H9 (cell line): ENCODE measurements around the gene SH2B2. TPM values are rescaled to one million over a fixed set of nuclear protein-coding genes. Genes with fewer than 3 reads are reported as not detected.
"Not testable (repeated sequence)": the region's sequence is repeated elsewhere in the genome, so short reads cannot be mapped to it uniquely, and the experiment has no call there.

Experiments used
- DNase-seq: peaks from one replicate; pipeline ENCODE4 v3.0.0-alpha.2; 2017
- H2AFZ ChIP-seq: one replicate; pipeline ENCODE4 v1.6.1; 2013; ENCODE audit warnings: mild to moderate bottlenecking, low read length, control low read depth, moderate library complexity
- H2AK5ac ChIP-seq: 2 replicates; pipeline ENCODE4 v1.6.1; 2013; ENCODE audit warnings: low read length, control low read depth, mixed read lengths; ENCODE audit not compliant: insufficient read length
- H2BK120ac ChIP-seq: one replicate; pipeline ENCODE4 v1.6.1; 2013; ENCODE audit warnings: low read depth, mild to moderate bottlenecking, low read length, control low read depth, inconsistent platforms; ENCODE audit not compliant: poor library complexity, severe bottlenecking
- H2BK12ac ChIP-seq: 2 replicates; pipeline ENCODE4 v1.6.1; 2013; ENCODE audit warnings: low read length, control low read depth, mixed read lengths, low read depth; ENCODE audit not compliant: insufficient read length
- H2BK15ac ChIP-seq: 2 replicates; pipeline ENCODE4 v1.6.1; 2013; ENCODE audit warnings: low read depth, low read length, control low read depth
- H2BK20ac ChIP-seq: one replicate; pipeline ENCODE4 v1.6.1; 2013; ENCODE audit warnings: low read depth, mild to moderate bottlenecking, low read length, control low read depth, inconsistent platforms; ENCODE audit not compliant: poor library complexity, severe bottlenecking
- H2BK5ac ChIP-seq: 2 replicates; pipeline ENCODE4 v1.6.1; 2013; ENCODE audit warnings: low read length, control low read depth, mixed read lengths; ENCODE audit not compliant: insufficient read length
- H3K14ac ChIP-seq: 2 replicates; pipeline ENCODE4 v1.6.1; 2013; ENCODE audit warnings: low read length, control low read depth; ENCODE audit not compliant: insufficient read depth
- H3K18ac ChIP-seq: 2 replicates; pipeline ENCODE4 v1.6.1; 2013; ENCODE audit warnings: low read depth, mild to moderate bottlenecking, mixed read lengths, low read length, control low read depth; ENCODE audit not compliant: insufficient read length
- H3K23ac ChIP-seq: 2 replicates; pipeline ENCODE4 v1.6.1; 2013; ENCODE audit warnings: low read length, control low read depth, mixed read lengths, low read depth; ENCODE audit not compliant: insufficient read length
- H3K23me2 ChIP-seq: 2 replicates; pipeline ENCODE4 v1.6.1; 2013; ENCODE audit warnings: low read depth, mild to moderate bottlenecking, mixed read lengths, low read length, control low read depth; ENCODE audit not compliant: insufficient read length, poor library complexity, severe bottlenecking
- H3K27ac ChIP-seq: 2 replicates; pipeline ENCODE4 v1.5.1; 2013; ENCODE audit warnings: low read length, control low read depth, mixed read lengths, low read depth; ENCODE audit not compliant: insufficient read length
- H3K27me3 ChIP-seq: 2 replicates; pipeline ENCODE4 v1.6.1; 2013; ENCODE audit warnings: low read length, control low read depth, inconsistent platforms; ENCODE audit not compliant: insufficient read depth
- H3K4ac ChIP-seq: 2 replicates; pipeline ENCODE4 v1.6.1; 2013; ENCODE audit warnings: low read depth, mild to moderate bottlenecking, control low read depth, inconsistent platforms, low read length, moderate library complexity
- H3K4me1 ChIP-seq: 2 replicates; pipeline ENCODE4 v1.6.1; 2013; ENCODE audit warnings: low read length, control low read depth, inconsistent platforms; ENCODE audit not compliant: insufficient read depth
- H3K4me2 ChIP-seq: 2 replicates; pipeline ENCODE4 v1.6.1; 2013; ENCODE audit warnings: low read length, control low read depth, mixed read lengths; ENCODE audit not compliant: insufficient read length, insufficient read depth
- H3K56ac ChIP-seq: 2 replicates; pipeline ENCODE4 v1.6.1; 2013; ENCODE audit warnings: low read depth, mild to moderate bottlenecking, mixed read lengths, low read length, control low read depth; ENCODE audit not compliant: insufficient read length
- H3K79me1 ChIP-seq: 2 replicates; pipeline ENCODE4 v1.6.1; 2013; ENCODE audit warnings: low read depth, mild to moderate bottlenecking, moderate library complexity, low read length, control low read depth, inconsistent platforms; ENCODE audit not compliant: insufficient read depth, poor library complexity, severe bottlenecking
- H3K79me2 ChIP-seq: 2 replicates; pipeline ENCODE4 v1.6.1; 2013; ENCODE audit warnings: low read length, control low read depth, inconsistent platforms; ENCODE audit not compliant: insufficient read depth
- H3K9ac ChIP-seq: 2 replicates; pipeline ENCODE4 v1.6.1; 2013; ENCODE audit warnings: low read length, control low read depth, mixed read lengths; ENCODE audit not compliant: insufficient read length; ENCODE audit errors: extremely low read depth
- H3K9me3 ChIP-seq: one replicate; pipeline ENCODE4 v1.6.1; 2013; ENCODE audit warnings: low read depth, low read length, inconsistent platforms; ENCODE audit not compliant: control insufficient read depth
- H3T11ph ChIP-seq: one replicate; pipeline ENCODE4 v1.6.1; 2013; ENCODE audit warnings: mild to moderate bottlenecking, low read length, control low read depth, inconsistent platforms
- H4K20me1 ChIP-seq: one replicate; pipeline ENCODE4 v1.6.1; 2013; ENCODE audit not compliant: control insufficient read depth, insufficient read length, insufficient read depth
- H4K5ac ChIP-seq: 2 replicates; pipeline ENCODE4 v1.6.1; 2013; ENCODE audit warnings: low read depth, mild to moderate bottlenecking, mixed read lengths, low read length, control low read depth; ENCODE audit not compliant: insufficient read length
- H4K8ac ChIP-seq: replicated peaks from 2 replicates; pipeline ENCODE4 v1.6.1; 2013; ENCODE audit warnings: low read length, control low read depth, mixed read lengths, low read depth; ENCODE audit not compliant: insufficient read length
- H4K91ac ChIP-seq: 2 replicates; pipeline ENCODE4 v1.6.1; 2013; ENCODE audit warnings: low read depth, mild to moderate bottlenecking, moderate library complexity, mixed read lengths, low read length, control low read depth; ENCODE audit not compliant: insufficient read length
- H3K27ac Mint-ChIP-seq, 3 experiments: 2 replicates in 2 of 3; 3 replicates in 1 of 3; pipeline ENCODE4 v1.8.0; 2020 to 2021; ENCODE audit warnings: mixed read lengths in 3 of 3, mild to moderate bottlenecking in 1 of 3, moderate library complexity in 1 of 3
- H3K27me3 Mint-ChIP-seq: 2 replicates; pipeline ENCODE4 v1.8.0; 2021; ENCODE audit warnings: low read depth, mild to moderate bottlenecking, moderate library complexity, mixed read lengths
- H3K36me3 Mint-ChIP-seq, 3 experiments: 2 replicates in 2 of 3; 3 replicates in 1 of 3; pipeline ENCODE4 v1.8.0; 2020 to 2021; ENCODE audit warnings: low read depth in 3 of 3, mixed read lengths in 3 of 3; ENCODE audit not compliant: insufficient read depth in 1 of 3
- H3K4me1 Mint-ChIP-seq, 2 experiments: 2 replicates each; pipeline ENCODE4 v1.8.0; 2020; ENCODE audit warnings: mixed read lengths in 2 of 2
- H3K4me3 Mint-ChIP-seq, 2 experiments: 2 replicates in 1 of 2; 3 replicates in 1 of 2; pipeline ENCODE4 v1.8.0; 2020 to 2021; ENCODE audit warnings: mild to moderate bottlenecking in 2 of 2, mixed read lengths in 2 of 2, moderate library complexity in 1 of 2
- H3K9me3 Mint-ChIP-seq, 2 experiments: 2 replicates in 1 of 2; 3 replicates in 1 of 2; pipeline ENCODE4 v1.8.0; 2020; ENCODE audit warnings: mild to moderate bottlenecking in 2 of 2, mixed read lengths in 2 of 2, moderate library complexity in 1 of 2
- CTCF ChIP-seq: fragments of 200-600 bp; sonication (generic); conservative IDR thresholded peaks from 3 replicates; pipeline ENCODE4 v1.8.0; 2021; ENCODE audit warnings: antibody characterized with exemption, mild to moderate bottlenecking
- WGBS: extraction: QIAGEN DNeasy Blood & Tissue Kit; methylation state at CpG from one replicate; pipeline ENCODE4 v1.1.7; 2013; ENCODE audit warnings: missing lambda C conversion rate, low lambda C conversion rate, mixed read lengths; ENCODE audit not compliant: insufficient read length; ENCODE audit errors: extremely low coverage; 5-methylcytosine and 5-hydroxymethylcytosine counted together
- total RNA-seq: library from RNA; stranded (reverse); gene quantifications from 2 replicates; pipeline ENCODE4 v1.2.1, GENCODE V29; 2021

Gene SH2B2
- total RNA-seq, 1 experiment from 2014 or later = 10.4 TPM

GRCh38 chr7:102323914-102324195, 37.2 kb downstream of the SH2B2 start:
- no peak overlapping the region for H2BK5ac ChIP-seq
- no peaks in the 10 kb centered on the region for H3K79me2 ChIP-seq
- H2BK120ac ChIP-seq = no peak overlapping the region
- no peak for TF ChIP-seq CTCF
- peaks cover 27% of the 10 kb centered on the region for H3K27me3 Mint-ChIP-seq
- no peaks in the 10 kb centered on the region for H3K79me1 ChIP-seq
- no peak overlapping the region for H2BK20ac ChIP-seq
- no peak overlapping the region for H3K56ac ChIP-seq
- H3K36me3 Mint-ChIP-seq = peaks cover 0 to 2% (median 0%) of the 10 kb centered on the region in 3 experiments; a peak in 1 of 7 replicates
- no peaks in the 10 kb centered on the region for H3K27me3 ChIP-seq
- H2BK15ac ChIP-seq = no peak overlapping the region
- H2AFZ ChIP-seq = no peak overlapping the region
- H3K23ac ChIP-seq = no peak overlapping the region
- H3K9me3 Mint-ChIP-seq = no peaks in the 10 kb centered on the region
- DNase-seq = no peak
- H4K8ac ChIP-seq = no peak overlapping the region
- no peak overlapping the region for H3K27ac ChIP-seq
- H3K27ac Mint-ChIP-seq = no peak overlapping the region
- no peak overlapping the region for H4K5ac ChIP-seq
- no peaks in the 10 kb centered on the region for H4K20me1 ChIP-seq
- H3K4me1 Mint-ChIP-seq = peaks cover 8 to 18% of the 10 kb centered on the region in 2 experiments
- H2BK12ac ChIP-seq = no peak overlapping the region
- H3T11ph ChIP-seq = no peak overlapping the region
- H3K23me2 ChIP-seq = no peaks in the 10 kb centered on the region
- no peak overlapping the region for H4K91ac ChIP-seq
- no CpG with 5 or more reads among the region's 5 CpGs for WGBS
- H3K14ac ChIP-seq = no peak overlapping the region
- H3K9me3 ChIP-seq = no peaks in the 10 kb centered on the region
- no peak overlapping the region for H3K4me2 ChIP-seq
- H3K4ac ChIP-seq = no peak overlapping the region
- no peak overlapping the region for H2AK5ac ChIP-seq
- no peaks in the 10 kb centered on the region; the same call in 1 of the 2 replicates for H3K4me1 ChIP-seq
- no peak overlapping the region for H3K4me3 Mint-ChIP-seq
- no peak overlapping the region for H3K18ac ChIP-seq
- H3K9ac ChIP-seq = no peak overlapping the region

GRCh38 chr7:102325106-102325505, 38.4 kb downstream of the SH2B2 start:
- not testable (repeated sequence) for H3K36me3 Mint-ChIP-seq, H2BK5ac ChIP-seq, H3K27me3 ChIP-seq, H3K4me3 Mint-ChIP-seq, H3T11ph ChIP-seq, H3K18ac ChIP-seq, H3K27ac Mint-ChIP-seq, H2BK20ac ChIP-seq, H3K79me1 ChIP-seq, H4K20me1 ChIP-seq, H3K79me2 ChIP-seq, DNase-seq, H3K4me1 ChIP-seq, H3K4me2 ChIP-seq, H3K14ac ChIP-seq, H4K5ac ChIP-seq, H4K8ac ChIP-seq, H2BK12ac ChIP-seq, H4K91ac ChIP-seq, H3K9me3 Mint-ChIP-seq, H2BK15ac ChIP-seq, H3K4ac ChIP-seq, H2AK5ac ChIP-seq, H3K27ac ChIP-seq, H2BK120ac ChIP-seq, H3K23me2 ChIP-seq, H2AFZ ChIP-seq, H3K23ac ChIP-seq, H3K9ac ChIP-seq, H3K9me3 ChIP-seq, H3K56ac ChIP-seq
- Mint-ChIP-seq H3K4me1 (peaks cover 8 to 18% of the 10 kb centered on the region in 2 experiments), H3K27me3 (peaks cover 31% of the 10 kb centered on the region)
- no CpG with 5 or more reads among the region's 11 CpGs for WGBS
